A673 (cell line): ENCODE data around the gene ABLIM3.

Experiments used
- CTCF ChIP-seq: fragments of 300-800, 200-600 bp; sonication (generic); conservative IDR thresholded peaks from 2 replicates; pipeline ENCODE4 v1.5.1; 2017; ENCODE audit warnings: low read depth, mild to moderate bottlenecking, antibody characterized with exemption, low read length, moderate library complexity, mixed read lengths
- EZH2 ChIP-seq: fragments of 200-600 bp; sonication (generic); IDR thresholded peaks from 2 replicates; pipeline ENCODE4 v1.6.1; 2017; ENCODE audit warnings: borderline replicate concordance, low read depth, mild to moderate bottlenecking, mixed read lengths, antibody characterized with exemption, low read length; ENCODE audit not compliant: poor library complexity, severe bottlenecking

- TF ChIP-seq CTCF (no peak), EZH2 (no peak)
Measured at GRCh38 chr5:149285153-149285552, 143.9 kb downstream of the ABLIM3 start.
